ENCODE data around the gene CCDC183.
"Not testable (repeated sequence)": the region's sequence is repeated elsewhere in the genome, so short reads cannot be mapped to it uniquely, and the experiment has no call there.

The CCDC183 gene

DNA sequence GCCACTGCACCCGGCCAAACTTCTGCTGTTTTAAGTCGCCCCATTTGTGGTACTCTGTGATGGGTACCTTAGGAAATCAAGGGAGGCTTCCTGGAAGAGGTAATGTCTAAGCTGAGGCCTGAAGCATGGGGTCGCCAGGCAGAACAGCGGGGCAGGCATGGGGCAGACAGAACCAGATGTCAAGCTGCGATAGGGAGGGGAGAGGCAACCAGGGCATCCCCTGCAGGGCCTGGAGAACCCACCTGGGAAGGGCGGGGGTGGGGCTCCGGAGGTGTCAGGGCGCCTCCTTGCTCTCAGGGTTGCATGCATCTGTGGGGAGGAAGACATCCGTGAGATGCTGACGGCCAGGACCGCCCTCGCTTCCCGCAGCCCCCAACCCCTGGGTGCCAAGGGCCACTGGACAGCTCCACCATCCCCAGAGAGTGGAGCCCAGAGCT is 34.6 kb upstream of the CCDC183 start:
- no peak overlapping the region for H3K27ac ChIP-seq (ENCODE audit: low read depth, low read length)
- H3K9me3 ChIP-seq (ENCODE audit: control insufficient read depth, insufficient read depth, low read length), result no peaks in the 10 kb centered on the region
- H3K36me3 ChIP-seq (ENCODE audit: control insufficient read depth, insufficient read depth, low read length), result no peaks in the 10 kb centered on the region
- H3K27me3 ChIP-seq (ENCODE audit: control insufficient read depth, insufficient read depth, low read length), result no peaks in the 10 kb centered on the region
- H3K4me1 ChIP-seq (ENCODE audit: control insufficient read depth, insufficient read depth, low read length), result no peaks in the 10 kb centered on the region; the same call in 1 of the 2 replicates
- H3K4me3 ChIP-seq (ENCODE audit: low read depth, low read length), result no peak overlapping the region
- H3K9ac ChIP-seq (ENCODE audit: low read depth, low read length), result no peak overlapping the region

DNA sequence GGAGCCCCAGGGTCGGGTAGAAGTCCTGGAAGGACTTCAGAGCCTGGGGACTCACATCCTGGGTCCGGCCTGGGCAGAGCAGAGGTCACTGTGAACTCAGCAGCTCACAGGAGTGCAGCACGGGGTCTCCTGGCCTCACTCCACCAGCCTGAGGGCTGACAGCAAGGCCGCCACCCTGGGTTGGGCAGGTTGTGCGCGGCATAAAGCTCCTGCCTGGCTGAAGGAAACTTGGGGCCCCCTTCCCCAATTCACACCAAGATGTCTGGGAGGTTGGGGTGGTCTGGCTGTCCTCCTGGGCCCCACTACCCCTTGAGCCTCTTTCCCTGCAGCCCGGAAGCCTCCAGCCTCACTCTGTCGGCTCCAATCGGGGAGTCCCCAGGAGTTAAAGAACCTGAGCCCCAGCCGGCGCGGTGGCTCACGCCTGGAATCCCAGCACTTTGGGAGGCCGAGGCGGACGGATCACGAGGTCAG is 33.9 kb upstream of the CCDC183 start:
- Histone ChIP-seq H3K27ac (ENCODE audit: low read depth, low read length) (no peak overlapping the region), H3K4me1 (ENCODE audit: control insufficient read depth, insufficient read depth, low read length) (no peaks in the 10 kb centered on the region; the same call in 1 of the 2 replicates), H3K27me3 (ENCODE audit: control insufficient read depth, insufficient read depth, low read length) (no peaks in the 10 kb centered on the region), H3K9ac (ENCODE audit: low read depth, low read length) (no peak overlapping the region), H3K9me3 (ENCODE audit: control insufficient read depth, insufficient read depth, low read length) (no peaks in the 10 kb centered on the region), H3K36me3 (ENCODE audit: control insufficient read depth, insufficient read depth, low read length) (no peaks in the 10 kb centered on the region), H3K4me3 (ENCODE audit: low read depth, low read length) (no peak overlapping the region)

DNA sequence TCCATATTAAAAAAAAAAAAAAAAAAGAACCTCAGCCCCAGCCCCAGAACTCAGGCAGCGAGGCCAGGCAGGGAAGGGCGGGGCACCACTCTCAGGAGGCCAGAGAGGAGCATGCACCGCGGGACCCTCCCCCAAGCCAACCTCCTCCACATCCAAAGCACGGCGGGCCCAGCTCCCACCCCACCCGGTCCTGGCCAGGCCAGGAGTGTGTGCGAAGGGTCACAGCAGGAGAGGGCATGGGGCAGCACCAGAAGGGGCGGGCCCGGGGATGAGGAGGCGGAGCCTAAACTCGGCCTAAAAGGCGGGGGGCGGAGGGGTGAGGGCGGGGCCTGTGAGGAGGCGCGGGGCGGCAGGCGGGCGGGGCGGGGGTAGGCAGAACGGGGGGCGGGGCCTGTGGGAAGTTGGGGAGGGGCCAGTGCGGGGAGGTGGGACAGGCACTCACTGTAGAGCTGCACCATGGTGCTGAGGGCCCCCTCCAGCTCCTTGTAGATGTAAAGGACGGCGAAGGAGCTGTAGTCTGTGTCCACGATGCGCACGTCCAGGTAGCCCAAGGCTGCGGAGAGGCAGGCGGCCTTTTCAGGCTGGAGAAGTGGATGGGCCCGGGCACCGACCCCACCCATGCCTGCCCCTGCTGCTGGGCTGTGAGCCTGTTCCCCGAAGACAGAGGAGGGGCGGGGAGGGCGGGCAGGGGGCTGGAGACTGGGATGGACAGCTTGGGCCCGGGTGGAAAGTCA is 33.1 kb upstream of the CCDC183 start:
- Histone ChIP-seq H3K36me3 (ENCODE audit: control insufficient read depth, insufficient read depth, low read length) (no peaks in the 10 kb centered on the region), H3K9me3 (ENCODE audit: control insufficient read depth, insufficient read depth, low read length) (no peaks in the 10 kb centered on the region), H3K4me3 (ENCODE audit: low read depth, low read length) (peak overlapping the region; percentile 37), H3K4me1 (ENCODE audit: control insufficient read depth, insufficient read depth, low read length) (no peaks in the 10 kb centered on the region; the same call in 1 of the 2 replicates), H3K9ac (ENCODE audit: low read depth, low read length) (no peak overlapping the region), H3K27ac (ENCODE audit: low read depth, low read length) (no peak overlapping the region), H3K27me3 (ENCODE audit: control insufficient read depth, insufficient read depth, low read length) (no peaks in the 10 kb centered on the region)

DNA sequence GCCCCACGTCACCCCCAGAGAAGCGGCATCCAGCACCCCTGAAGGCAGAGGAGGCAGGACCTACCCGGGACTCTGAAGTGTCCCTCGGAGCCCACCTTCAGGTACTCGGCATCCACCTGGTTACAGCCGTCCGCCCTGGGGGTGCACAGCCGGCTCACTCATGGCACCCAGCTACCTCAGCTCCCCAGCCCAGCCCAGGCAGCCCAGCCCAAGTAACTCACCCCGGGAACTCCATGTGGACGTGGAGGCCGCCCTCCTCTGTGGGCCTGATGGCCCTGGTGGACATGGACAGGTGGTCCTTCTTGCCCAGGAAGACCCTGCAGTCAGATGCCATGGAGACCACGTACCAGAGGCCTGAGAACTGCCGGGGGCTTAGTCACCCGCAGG is 32.5 kb upstream of the CCDC183 start:
- H3K4me1 ChIP-seq (ENCODE audit: control insufficient read depth, insufficient read depth, low read length), result no peaks in the 10 kb centered on the region; the same call in 1 of the 2 replicates
- H3K27ac ChIP-seq (ENCODE audit: low read depth, low read length), result no peak overlapping the region
- no peaks in the 10 kb centered on the region for H3K27me3 ChIP-seq (ENCODE audit: control insufficient read depth, insufficient read depth, low read length)
- H3K9ac ChIP-seq (ENCODE audit: low read depth, low read length), result no peak overlapping the region
- peak overlapping the region; percentile 37; the same call in 1 of the 2 replicates for H3K4me3 ChIP-seq (ENCODE audit: low read depth, low read length)
- no peaks in the 10 kb centered on the region for H3K9me3 ChIP-seq (ENCODE audit: control insufficient read depth, insufficient read depth, low read length)
- H3K36me3 ChIP-seq (ENCODE audit: control insufficient read depth, insufficient read depth, low read length), result no peaks in the 10 kb centered on the region

DNA sequence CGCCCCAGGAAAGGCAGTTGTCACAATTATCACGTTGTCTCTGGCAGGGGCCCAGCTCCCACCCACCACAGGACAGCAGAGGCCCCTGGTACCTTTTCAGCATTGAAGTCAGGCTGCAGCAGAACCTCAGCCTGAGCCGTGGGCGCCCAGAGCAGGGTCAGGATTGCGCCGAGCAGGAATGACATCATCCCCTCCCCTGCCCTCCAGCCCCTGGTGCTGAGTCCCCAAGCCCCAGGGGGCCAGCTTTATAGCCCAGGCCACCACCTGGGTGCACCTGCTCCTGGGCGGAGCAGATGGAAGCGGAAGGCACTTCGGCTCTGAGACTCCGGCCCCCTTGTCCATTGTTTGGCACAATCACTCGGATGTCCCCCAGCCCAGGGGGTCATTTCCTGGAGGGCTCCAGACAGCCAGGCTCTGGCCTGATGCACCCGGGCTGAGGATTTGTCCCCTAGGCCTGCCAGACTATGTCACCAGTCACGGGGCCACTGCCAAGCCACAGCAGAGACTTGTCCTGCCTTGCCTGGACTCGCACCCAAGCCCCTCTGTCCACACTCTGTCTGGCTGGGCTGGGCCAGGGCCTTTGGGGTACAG is 31.7 kb upstream of the CCDC183 start, which contains the start of gene LCN15:
Gene LCN15 (minus strand): TSS at position 218 of the 591 bp plus-strand sequence. CDS start 30 bp downstream, at position 188.
- no peaks in the 10 kb centered on the region for H3K36me3 ChIP-seq (ENCODE audit: control insufficient read depth, insufficient read depth, low read length)
- no peaks in the 10 kb centered on the region for H3K27me3 ChIP-seq (ENCODE audit: control insufficient read depth, insufficient read depth, low read length)
- no peak within 1 kb of the TSS for H3K27ac ChIP-seq (ENCODE audit: low read depth, low read length)
- no peaks in the 10 kb centered on the region; the same call in 1 of the 2 replicates for H3K4me1 ChIP-seq (ENCODE audit: control insufficient read depth, insufficient read depth, low read length)
- H3K9me3 ChIP-seq (ENCODE audit: control insufficient read depth, insufficient read depth, low read length), result no peaks in the 10 kb centered on the region
- no peak within 1 kb of the TSS for H3K9ac ChIP-seq (ENCODE audit: low read depth, low read length)
- H3K4me3 ChIP-seq (ENCODE audit: low read depth, low read length), result peak within 1 kb of the TSS; percentile 37; the same call in 1 of the 2 replicates

DNA sequence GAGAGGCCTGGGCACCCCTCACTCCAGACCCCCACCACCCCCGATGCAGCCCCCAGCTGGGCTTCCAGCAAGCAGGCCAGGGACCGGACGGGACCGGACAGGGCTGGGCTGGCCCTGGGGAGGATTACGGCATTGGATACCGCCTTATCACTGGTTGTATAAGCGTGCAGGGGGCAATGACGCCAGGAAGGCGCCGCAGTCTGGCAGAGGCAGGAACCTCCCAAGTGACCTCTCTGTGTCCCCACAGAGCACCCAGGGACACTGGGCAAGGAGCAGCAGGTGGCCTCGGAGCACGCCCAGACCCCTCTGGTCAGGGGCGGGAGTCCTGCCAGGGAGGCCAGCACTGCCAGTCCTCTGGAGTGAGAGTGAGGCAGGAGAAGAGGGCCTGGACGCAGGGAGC is 31.1 kb upstream of the CCDC183 start:
- H3K36me3 ChIP-seq (ENCODE audit: control insufficient read depth, insufficient read depth, low read length), result no peaks in the 10 kb centered on the region
- H3K9me3 ChIP-seq (ENCODE audit: control insufficient read depth, insufficient read depth, low read length), result no peaks in the 10 kb centered on the region
- no peak overlapping the region for H3K27ac ChIP-seq (ENCODE audit: low read depth, low read length)
- no peaks in the 10 kb centered on the region; the same call in 1 of the 2 replicates for H3K4me1 ChIP-seq (ENCODE audit: control insufficient read depth, insufficient read depth, low read length)
- H3K4me3 ChIP-seq (ENCODE audit: low read depth, low read length), result no peak overlapping the region
- H3K9ac ChIP-seq (ENCODE audit: low read depth, low read length), result no peak overlapping the region
- no peaks in the 10 kb centered on the region for H3K27me3 ChIP-seq (ENCODE audit: control insufficient read depth, insufficient read depth, low read length)

DNA sequence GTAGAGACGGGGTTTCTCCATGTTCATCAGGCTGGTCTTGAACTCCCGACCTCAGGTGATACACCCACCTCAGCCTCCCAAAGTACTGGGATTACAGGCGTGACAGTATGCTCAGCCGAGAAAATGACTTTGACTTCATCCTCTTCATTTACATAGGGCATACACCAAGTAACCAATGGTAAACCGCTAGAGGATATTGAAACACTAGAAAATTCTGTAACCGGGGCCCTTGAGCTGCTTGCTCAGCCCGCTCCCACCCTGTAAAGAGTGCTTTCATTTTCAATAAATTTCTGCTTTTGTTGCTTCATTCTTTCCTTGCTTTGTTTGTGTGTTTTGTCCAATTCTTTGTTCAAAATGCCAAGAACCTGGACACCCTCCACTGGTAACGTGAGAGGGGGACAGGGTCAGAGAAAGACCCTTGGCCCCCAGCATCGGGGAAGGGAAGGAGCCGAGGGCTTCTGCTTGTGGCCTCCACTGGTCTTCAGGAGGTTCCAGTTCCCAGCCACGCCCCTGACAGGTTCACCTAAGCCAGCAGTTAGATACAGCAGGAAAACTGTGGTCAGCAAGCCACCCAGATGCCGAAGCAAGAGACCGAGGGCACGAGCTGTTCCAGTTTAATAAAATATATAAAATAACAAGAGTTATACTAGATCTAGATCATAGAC is 30.3 kb upstream of the CCDC183 start:
- H3K9ac ChIP-seq (ENCODE audit: low read depth, low read length); H3K27ac ChIP-seq (ENCODE audit: low read depth, low read length): not testable (repeated sequence)

DNA sequence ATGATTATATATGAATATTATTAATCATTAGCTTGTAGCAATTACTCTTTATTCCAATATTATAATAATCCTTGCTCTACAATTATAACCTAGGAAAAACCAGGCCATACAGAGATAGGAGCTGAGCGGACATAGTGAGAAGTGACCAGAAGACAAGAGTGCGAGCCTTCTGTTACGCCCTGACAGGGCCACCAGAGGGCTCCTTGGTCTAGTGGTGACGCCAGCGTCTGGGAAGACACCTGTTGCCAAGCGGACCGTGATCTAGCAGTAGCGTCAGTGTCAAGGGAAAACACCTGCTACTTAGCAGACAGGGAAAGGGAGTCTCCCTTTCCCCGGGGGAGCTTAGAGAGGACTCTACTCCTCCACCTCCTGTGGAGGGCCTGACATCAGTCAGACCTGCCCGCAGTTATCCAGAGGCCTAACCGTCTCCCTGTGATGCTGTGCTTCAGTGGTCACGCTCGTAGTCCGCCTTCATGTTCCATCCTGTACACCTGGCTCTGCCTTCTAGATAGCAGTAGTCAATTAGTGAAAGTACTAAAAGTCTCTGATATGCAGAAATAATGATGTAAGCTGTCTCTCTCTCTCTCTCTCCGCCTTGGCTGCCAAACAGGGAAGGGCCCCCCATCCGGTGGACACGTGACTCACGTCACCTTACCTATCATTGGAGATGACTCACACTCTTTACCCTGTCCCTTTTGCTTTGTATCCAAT is 29.6 kb upstream of the CCDC183 start:
- not testable (repeated sequence) for H3K27ac ChIP-seq (ENCODE audit: low read depth, low read length); H3K9me3 ChIP-seq (ENCODE audit: control insufficient read depth, insufficient read depth, low read length); H3K4me1 ChIP-seq (ENCODE audit: control insufficient read depth, insufficient read depth, low read length); H3K27me3 ChIP-seq (ENCODE audit: control insufficient read depth, insufficient read depth, low read length); H3K9ac ChIP-seq (ENCODE audit: low read depth, low read length); H3K4me3 ChIP-seq (ENCODE audit: low read depth, low read length); H3K36me3 ChIP-seq (ENCODE audit: control insufficient read depth, insufficient read depth, low read length)

More for the DNA sequence above, 30.3 kb upstream of the CCDC183 start:
- H3K4me3 ChIP-seq (ENCODE audit: low read depth, low read length); H3K36me3 ChIP-seq (ENCODE audit: control insufficient read depth, insufficient read depth, low read length); H3K4me1 ChIP-seq (ENCODE audit: control insufficient read depth, insufficient read depth, low read length); H3K27me3 ChIP-seq (ENCODE audit: control insufficient read depth, insufficient read depth, low read length); H3K9me3 ChIP-seq (ENCODE audit: control insufficient read depth, insufficient read depth, low read length): not testable (repeated sequence)

DNA sequence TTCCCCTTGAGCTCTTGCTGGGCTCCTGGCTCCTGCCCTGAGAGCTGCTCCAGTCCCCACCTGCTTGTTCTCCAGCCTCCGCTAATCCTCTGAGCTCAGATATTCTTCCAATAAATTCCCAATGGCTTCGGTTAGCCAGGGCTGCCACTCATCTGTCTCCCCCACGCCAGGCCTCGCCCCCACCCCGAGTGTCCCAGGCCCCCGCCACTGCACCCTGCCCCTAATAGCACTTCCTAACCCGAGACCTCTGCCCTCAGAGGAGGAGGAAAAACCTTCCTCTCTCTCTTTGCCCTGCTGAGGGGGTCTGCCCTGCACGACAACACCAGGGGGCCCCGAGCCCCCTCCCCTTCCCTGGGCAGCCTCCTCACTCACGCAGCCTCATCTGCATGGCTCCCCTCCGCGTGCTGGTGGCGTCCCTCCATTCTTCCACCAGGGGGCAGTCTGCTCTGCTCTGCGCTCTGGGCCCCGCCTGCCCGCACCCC is 26.4 kb upstream of the CCDC183 start:
- H3K4me3 ChIP-seq (ENCODE audit: low read depth, low read length), result peak overlapping the region; percentile 49; the same call in 1 of the 2 replicates
- H3K9ac ChIP-seq (ENCODE audit: low read depth, low read length), result no peak overlapping the region
- no peaks in the 10 kb centered on the region for H3K36me3 ChIP-seq (ENCODE audit: control insufficient read depth, insufficient read depth, low read length)
- peaks cover 4% of the 10 kb centered on the region; the same call in 1 of the 2 replicates for H3K9me3 ChIP-seq (ENCODE audit: control insufficient read depth, insufficient read depth, low read length)
- no peak overlapping the region for H3K27ac ChIP-seq (ENCODE audit: low read depth, low read length)
- no peaks in the 10 kb centered on the region for H3K4me1 ChIP-seq (ENCODE audit: control insufficient read depth, insufficient read depth, low read length)
- H3K27me3 ChIP-seq (ENCODE audit: control insufficient read depth, insufficient read depth, low read length), result no peaks in the 10 kb centered on the region

DNA sequence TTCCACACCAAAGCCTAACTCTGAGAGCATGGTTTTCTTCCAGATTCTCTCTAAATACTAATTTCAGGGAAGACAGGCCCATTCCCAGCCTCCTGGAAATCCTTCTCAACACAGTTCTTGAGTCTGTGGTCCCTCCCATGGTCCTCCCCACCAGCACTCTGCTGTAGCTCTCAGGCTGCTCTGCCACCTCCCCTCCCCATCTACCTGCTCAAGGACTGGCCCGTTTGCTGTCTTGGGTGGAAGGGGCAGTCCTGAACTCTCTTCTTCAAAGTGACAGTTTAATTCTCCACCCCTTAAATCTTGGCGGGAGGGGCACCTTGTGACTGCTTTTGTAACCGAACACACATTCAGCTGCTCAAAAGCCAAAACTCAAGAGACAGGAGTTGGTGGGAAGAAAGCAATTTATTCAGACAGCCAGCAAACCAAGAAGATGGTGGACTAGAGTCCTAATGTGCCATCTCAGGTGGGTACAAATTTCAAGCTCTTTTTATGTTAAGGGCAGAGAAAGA is 24.2 kb upstream of the CCDC183 start:
- Histone ChIP-seq H3K9me3 (ENCODE audit: control insufficient read depth, insufficient read depth, low read length) (peaks cover 4% of the 10 kb centered on the region; the same call in 1 of the 2 replicates), H3K27me3 (ENCODE audit: control insufficient read depth, insufficient read depth, low read length) (no peaks in the 10 kb centered on the region), H3K27ac (ENCODE audit: low read depth, low read length) (no peak overlapping the region), H3K9ac (ENCODE audit: low read depth, low read length) (no peak overlapping the region), H3K4me1 (ENCODE audit: control insufficient read depth, insufficient read depth, low read length) (no peaks in the 10 kb centered on the region), H3K4me3 (ENCODE audit: low read depth, low read length) (no peak overlapping the region), H3K36me3 (ENCODE audit: control insufficient read depth, insufficient read depth, low read length) (no peaks in the 10 kb centered on the region)

All from HUES48 (cell line).